Measurements from ENCODE around the gene ANKRD40CL. TPM values are rescaled to one million over a fixed set of nuclear protein-coding genes. Genes with fewer than 3 reads are reported as not detected.
"Not testable (repeated sequence)": the region's sequence is repeated elsewhere in the genome, so short reads cannot be mapped to it uniquely, and the experiment has no call there.

ANKRD40CL gene, protein sequence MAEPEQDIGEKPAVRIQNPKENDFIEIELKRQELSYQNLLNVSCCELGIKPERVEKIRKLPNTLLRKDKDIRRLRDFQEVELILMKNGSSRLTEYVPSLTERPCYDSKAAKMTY
- polyA plus RNA-seq (2013, experiment 1 of 2), result not detected
- not detected for polyA plus RNA-seq (2013, experiment 2 of 2)

DNA sequence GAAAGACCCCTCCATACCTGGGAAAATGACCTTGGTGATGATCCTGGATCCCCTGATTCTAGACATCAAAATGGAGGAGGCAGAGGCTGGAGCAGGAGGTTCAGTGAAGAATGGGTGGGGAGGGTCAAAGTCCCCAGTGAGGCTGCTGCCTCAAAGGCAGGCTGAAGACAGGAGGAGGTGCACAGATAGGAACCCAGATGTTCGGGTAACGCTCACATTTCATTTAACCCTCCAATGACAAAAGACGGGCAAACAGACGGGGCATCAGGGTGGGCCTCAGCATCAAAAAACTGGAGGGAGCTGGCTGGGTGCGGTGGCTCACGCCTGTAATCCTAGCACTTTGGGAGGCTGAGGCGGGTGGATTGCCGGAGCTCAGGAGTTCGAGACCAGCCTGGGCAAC is at the start of gene ANKRD40CL:
Gene ANKRD40CL (minus strand): TSS at position 73 of the 400 bp plus-strand sequence. CDS start 605 bp downstream, outside the sequence.
- peaks cover 5% of the 10 kb centered on the region for H3K4me1 ChIP-seq (ENCODE audit: control insufficient read depth, insufficient read depth, low read length, poor library complexity, severe bottlenecking)
- H3K4me3 ChIP-seq (ENCODE audit: extremely low read depth, insufficient read depth, low read length, poor library complexity, severe bottlenecking), result no peak within 1 kb of the TSS
- no peaks in the 10 kb centered on the region for H3K9me3 ChIP-seq (ENCODE audit: control insufficient read depth, low read length)
- no peaks in the 10 kb centered on the region for H3K36me3 ChIP-seq (ENCODE audit: control insufficient read depth, insufficient read depth, low read length)
- WGBS, 2 experiments (ENCODE audit: insufficient coverage in 2 of 2), result 83 to 95% methylated on average over 6 to 9 of the region's 9 CpGs
- no peak within 1 kb of the TSS for H3K27ac ChIP-seq (ENCODE audit: low read depth, low read length, severe bottlenecking)

GRCh38 chr17:50816271-50816670 is 49.0 kb upstream of the ANKRD40CL start:
- H3K27ac ChIP-seq (ENCODE audit: low read depth, low read length, severe bottlenecking), result no peak overlapping the region
- peaks cover 8% of the 10 kb centered on the region for H3K4me1 ChIP-seq (ENCODE audit: control insufficient read depth, insufficient read depth, low read length, poor library complexity, severe bottlenecking)
- no peaks in the 10 kb centered on the region for H3K9me3 ChIP-seq (ENCODE audit: control insufficient read depth, low read length)
- WGBS, 2 experiments (ENCODE audit: insufficient coverage in 2 of 2), result 88 to 100% methylated on average over 1 to 4 of the region's 5 CpGs
- no peak overlapping the region for H3K4me3 ChIP-seq (ENCODE audit: extremely low read depth, insufficient read depth, low read length, poor library complexity, severe bottlenecking)
- H3K36me3 ChIP-seq (ENCODE audit: control insufficient read depth, insufficient read depth, low read length), result no peaks in the 10 kb centered on the region

DNA sequence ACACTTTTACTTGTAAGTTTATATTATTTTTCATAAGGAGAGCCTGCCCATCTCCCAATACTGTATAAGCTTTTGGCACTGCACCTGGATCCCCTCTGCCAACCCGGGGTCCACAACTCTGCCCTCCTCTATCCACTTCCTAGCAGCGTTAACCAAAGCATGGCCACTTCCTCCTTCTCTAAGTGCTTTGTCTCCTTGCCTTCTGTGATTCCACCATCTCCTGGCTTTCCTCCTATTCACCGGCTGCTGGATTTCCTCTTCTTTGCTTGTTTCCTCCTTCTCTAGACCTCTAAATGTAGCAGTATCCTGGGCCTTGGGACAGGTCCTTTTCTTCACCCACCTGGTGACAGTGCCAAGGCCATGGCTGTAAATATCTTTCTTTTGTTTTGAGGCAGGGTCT is 48.1 kb upstream of the ANKRD40CL start:
- Histone ChIP-seq H3K9me3 (ENCODE audit: control insufficient read depth, low read length) (no peaks in the 10 kb centered on the region), H3K27ac (ENCODE audit: low read depth, low read length, severe bottlenecking) (no peak overlapping the region), H3K4me1 (ENCODE audit: control insufficient read depth, insufficient read depth, low read length, poor library complexity, severe bottlenecking) (peaks cover 8% of the 10 kb centered on the region), H3K4me3 (ENCODE audit: extremely low read depth, insufficient read depth, low read length, poor library complexity, severe bottlenecking) (no peak overlapping the region), H3K36me3 (ENCODE audit: control insufficient read depth, insufficient read depth, low read length) (no peaks in the 10 kb centered on the region)
- 87 to 93% methylated on average over 3 of the region's 3 CpGs for WGBS, 2 experiments (ENCODE audit: insufficient coverage in 2 of 2)

DNA sequence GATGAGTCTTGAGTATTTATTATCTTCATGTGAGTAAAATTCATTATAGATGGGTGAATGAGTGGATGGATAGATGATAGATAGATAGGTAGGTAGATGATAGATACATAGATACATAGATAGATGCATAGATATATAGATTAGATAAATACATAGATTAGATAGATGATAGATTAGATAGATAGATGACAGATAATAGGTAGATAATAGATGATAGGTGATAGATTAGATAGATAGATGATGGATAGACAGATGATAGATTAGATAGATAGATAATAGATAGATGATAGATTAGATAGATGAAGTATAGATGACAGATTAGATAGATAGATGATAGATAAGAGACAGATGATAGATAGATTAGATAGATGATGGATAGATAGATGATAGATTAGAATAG is 46.3 kb upstream of the ANKRD40CL start:
- no peaks in the 10 kb centered on the region for H3K9me3 ChIP-seq (ENCODE audit: control insufficient read depth, low read length)
- H3K27ac ChIP-seq (ENCODE audit: low read depth, low read length, severe bottlenecking), result no peak overlapping the region
- H3K36me3 ChIP-seq (ENCODE audit: control insufficient read depth, insufficient read depth, low read length), result no peaks in the 10 kb centered on the region
- no peak overlapping the region for H3K4me3 ChIP-seq (ENCODE audit: extremely low read depth, insufficient read depth, low read length, poor library complexity, severe bottlenecking)
- peaks cover 8% of the 10 kb centered on the region for H3K4me1 ChIP-seq (ENCODE audit: control insufficient read depth, insufficient read depth, low read length, poor library complexity, severe bottlenecking)

DNA sequence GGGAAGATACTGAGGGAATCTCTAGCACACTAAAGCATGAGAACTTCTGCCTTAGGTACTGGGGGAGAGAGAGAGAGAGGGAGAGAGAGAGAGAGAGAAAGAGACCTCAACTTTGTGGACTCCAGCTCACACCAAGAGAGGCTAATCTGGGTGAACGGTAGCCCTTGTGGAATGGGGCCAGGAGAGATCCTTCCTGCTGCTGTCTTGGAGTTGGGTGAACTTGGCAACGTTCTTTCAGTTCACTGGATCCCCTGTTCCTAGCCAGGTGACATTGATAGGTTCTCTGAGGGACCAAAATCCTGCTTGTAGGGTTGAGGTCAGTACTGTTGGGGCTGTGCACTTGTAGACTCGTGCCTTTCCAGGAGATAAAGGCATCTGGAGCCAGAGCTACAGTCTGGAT is 41.6 kb upstream of the ANKRD40CL start:
- H3K36me3 ChIP-seq (ENCODE audit: control insufficient read depth, insufficient read depth, low read length), result no peaks in the 10 kb centered on the region
- 87 to 96% methylated on average over 2 to 3 of the region's 3 CpGs for WGBS, 2 experiments (ENCODE audit: insufficient coverage in 2 of 2)
- no peaks in the 10 kb centered on the region for H3K4me1 ChIP-seq (ENCODE audit: control insufficient read depth, insufficient read depth, low read length, poor library complexity, severe bottlenecking)
- H3K9me3 ChIP-seq (ENCODE audit: control insufficient read depth, low read length), result no peaks in the 10 kb centered on the region
- H3K4me3 ChIP-seq (ENCODE audit: extremely low read depth, insufficient read depth, low read length, poor library complexity, severe bottlenecking), result no peak overlapping the region
- no peak overlapping the region for H3K27ac ChIP-seq (ENCODE audit: low read depth, low read length, severe bottlenecking)

GRCh38 chr17:50808413-50808812 is 41.1 kb upstream of the ANKRD40CL start:
- Histone ChIP-seq H3K27ac (ENCODE audit: low read depth, low read length, severe bottlenecking) (no peak overlapping the region), H3K4me1 (ENCODE audit: control insufficient read depth, insufficient read depth, low read length, poor library complexity, severe bottlenecking) (no peaks in the 10 kb centered on the region), H3K9me3 (ENCODE audit: control insufficient read depth, low read length) (no peaks in the 10 kb centered on the region), H3K4me3 (ENCODE audit: extremely low read depth, insufficient read depth, low read length, poor library complexity, severe bottlenecking) (no peak overlapping the region), H3K36me3 (ENCODE audit: control insufficient read depth, insufficient read depth, low read length) (no peaks in the 10 kb centered on the region)
- 88 to 98% methylated on average over 6 to 7 of the region's 7 CpGs for WGBS, 2 experiments (ENCODE audit: insufficient coverage in 2 of 2)

DNA sequence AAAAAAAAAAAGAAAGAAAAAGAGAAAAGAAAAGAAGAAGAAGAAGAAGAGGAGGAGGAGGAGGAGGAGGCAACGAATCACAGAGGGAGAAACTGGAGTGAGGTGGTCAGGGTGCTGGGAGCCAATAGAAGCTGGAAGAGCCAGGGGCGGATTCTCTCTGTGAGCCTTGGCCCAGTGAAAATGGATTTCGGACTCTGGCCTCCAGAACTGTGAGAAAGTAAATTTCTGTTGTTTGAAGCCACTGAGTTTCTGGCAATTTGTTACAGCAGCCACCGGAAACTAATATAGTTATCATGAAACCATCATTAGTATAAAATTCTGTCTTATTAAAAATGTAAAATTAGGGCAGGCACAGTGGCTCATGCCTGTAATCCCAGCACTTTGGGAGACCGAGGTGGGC is 40.4 kb upstream of the ANKRD40CL start:
- Histone ChIP-seq H3K4me3 (ENCODE audit: extremely low read depth, insufficient read depth, low read length, poor library complexity, severe bottlenecking) (no peak overlapping the region), H3K36me3 (ENCODE audit: control insufficient read depth, insufficient read depth, low read length) (no peaks in the 10 kb centered on the region), H3K27ac (ENCODE audit: low read depth, low read length, severe bottlenecking) (no peak overlapping the region), H3K4me1 (ENCODE audit: control insufficient read depth, insufficient read depth, low read length, poor library complexity, severe bottlenecking) (no peaks in the 10 kb centered on the region), H3K9me3 (ENCODE audit: control insufficient read depth, low read length) (no peaks in the 10 kb centered on the region)
- WGBS, 2 experiments (ENCODE audit: insufficient coverage in 2 of 2), result 93 to 96% methylated on average over 3 to 4 of the region's 5 CpGs

DNA sequence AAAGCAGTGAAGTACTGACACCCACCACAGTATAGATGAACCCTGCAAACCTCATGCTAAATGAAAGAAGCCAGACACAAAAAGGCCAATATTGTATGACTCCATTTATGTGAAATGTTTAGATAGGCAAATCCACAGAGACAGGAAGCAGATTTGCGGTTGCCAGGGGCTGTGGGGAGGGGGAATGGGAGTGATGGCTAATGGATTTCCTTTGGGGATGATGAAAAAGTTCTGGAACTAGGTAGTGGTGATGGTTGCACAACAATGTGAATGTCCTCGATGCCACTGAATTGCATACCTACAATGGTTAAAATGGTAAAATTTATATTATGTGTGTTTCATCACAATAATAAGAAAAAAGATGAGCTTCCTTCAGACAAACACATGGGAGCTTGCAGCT is 39.7 kb upstream of the ANKRD40CL start:
- H3K4me3 ChIP-seq (ENCODE audit: extremely low read depth, insufficient read depth, low read length, poor library complexity, severe bottlenecking), result no peak overlapping the region
- H3K36me3 ChIP-seq (ENCODE audit: control insufficient read depth, insufficient read depth, low read length), result no peaks in the 10 kb centered on the region
- WGBS, 2 experiments (ENCODE audit: insufficient coverage in 2 of 2), result 78 to 95% methylated on average over 1 of the region's 2 CpGs
- no peaks in the 10 kb centered on the region for H3K9me3 ChIP-seq (ENCODE audit: control insufficient read depth, low read length)
- no peaks in the 10 kb centered on the region for H3K4me1 ChIP-seq (ENCODE audit: control insufficient read depth, insufficient read depth, low read length, poor library complexity, severe bottlenecking)
- no peak overlapping the region for H3K27ac ChIP-seq (ENCODE audit: low read depth, low read length, severe bottlenecking)

DNA sequence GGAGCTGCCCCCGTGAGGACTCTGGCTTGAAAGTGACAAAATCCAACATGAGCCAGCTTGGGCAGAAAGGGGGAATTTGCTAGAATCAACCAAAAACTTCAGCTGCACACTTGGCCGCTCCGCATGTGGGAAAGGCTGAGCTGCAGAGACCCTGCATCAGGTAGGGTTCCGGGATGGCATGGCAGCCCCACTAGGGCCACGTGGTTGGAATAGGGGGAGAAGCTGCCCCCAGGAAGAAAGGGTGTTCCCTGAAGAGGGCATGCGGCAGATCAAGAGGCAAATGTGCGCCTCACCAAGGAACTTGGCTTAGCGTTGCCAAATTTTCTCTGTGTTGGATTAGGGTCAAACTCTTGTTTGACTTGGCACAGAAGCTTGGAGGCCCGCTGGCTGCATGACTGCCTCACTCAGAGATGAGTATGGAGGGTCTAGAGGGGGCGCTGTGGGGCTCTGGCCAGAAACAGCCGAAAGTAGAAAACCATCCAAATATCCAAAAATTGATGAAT is 38.9 kb upstream of the ANKRD40CL start:
- H3K4me3 ChIP-seq (ENCODE audit: extremely low read depth, insufficient read depth, low read length, poor library complexity, severe bottlenecking), result no peak overlapping the region
- no peaks in the 10 kb centered on the region for H3K4me1 ChIP-seq (ENCODE audit: control insufficient read depth, insufficient read depth, low read length, poor library complexity, severe bottlenecking)
- H3K36me3 ChIP-seq (ENCODE audit: control insufficient read depth, insufficient read depth, low read length), result no peaks in the 10 kb centered on the region
- H3K27ac ChIP-seq (ENCODE audit: low read depth, low read length, severe bottlenecking), result no peak overlapping the region
- no peaks in the 10 kb centered on the region for H3K9me3 ChIP-seq (ENCODE audit: control insufficient read depth, low read length)
- WGBS, 2 experiments (ENCODE audit: insufficient coverage in 2 of 2), result 92 to 96% methylated on average over 8 to 9 of the region's 11 CpGs

GRCh38 chr17:50805486-50805885 is 38.2 kb upstream of the ANKRD40CL start:
- 84 to 88% methylated on average over 5 of the region's 6 CpGs for WGBS, 2 experiments (ENCODE audit: insufficient coverage in 2 of 2)
- H3K36me3 ChIP-seq (ENCODE audit: control insufficient read depth, insufficient read depth, low read length), result no peaks in the 10 kb centered on the region
- no peaks in the 10 kb centered on the region for H3K4me1 ChIP-seq (ENCODE audit: control insufficient read depth, insufficient read depth, low read length, poor library complexity, severe bottlenecking)
- no peaks in the 10 kb centered on the region for H3K9me3 ChIP-seq (ENCODE audit: control insufficient read depth, low read length)
- H3K4me3 ChIP-seq (ENCODE audit: extremely low read depth, insufficient read depth, low read length, poor library complexity, severe bottlenecking), result no peak overlapping the region
- H3K27ac ChIP-seq (ENCODE audit: low read depth, low read length, severe bottlenecking), result no peak overlapping the region

DNA sequence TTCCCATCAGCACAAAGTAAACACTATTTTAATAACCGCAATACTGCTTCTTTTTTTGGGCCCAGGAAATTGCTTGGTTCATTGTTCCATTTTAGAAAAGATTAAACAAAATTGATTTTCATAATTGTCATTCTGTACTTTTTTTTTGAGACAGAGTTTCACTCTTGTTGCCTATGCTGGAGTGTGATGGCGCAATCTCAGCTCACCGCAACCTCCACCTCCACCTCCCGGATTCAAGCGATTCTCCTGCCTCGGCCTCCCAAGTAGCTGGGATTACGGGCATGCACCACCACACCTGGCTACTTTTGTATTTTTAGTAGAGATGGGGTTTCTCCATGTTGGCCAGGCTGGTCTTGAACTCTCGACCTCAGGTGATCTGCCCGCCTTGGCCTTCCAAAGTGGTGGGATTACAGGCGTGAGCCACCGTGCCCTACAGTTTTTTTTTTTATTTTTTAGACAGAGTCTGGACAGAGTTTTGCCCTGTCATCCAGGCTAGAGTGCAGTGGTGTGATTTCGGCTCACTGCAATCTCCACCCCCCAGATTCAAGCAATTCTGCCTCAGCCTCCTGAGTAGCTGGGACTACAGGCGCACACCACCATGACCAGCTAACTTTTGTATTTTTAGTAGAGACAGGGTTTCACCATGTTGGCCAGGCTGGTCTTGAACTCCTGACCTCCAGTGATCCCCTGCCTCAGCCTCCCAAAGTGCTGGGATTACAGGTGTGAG is 37.6 kb upstream of the ANKRD40CL start:
- not testable (repeated sequence) for H3K9me3 ChIP-seq (ENCODE audit: control insufficient read depth, low read length); H3K4me3 ChIP-seq (ENCODE audit: extremely low read depth, insufficient read depth, low read length, poor library complexity, severe bottlenecking); H3K4me1 ChIP-seq (ENCODE audit: control insufficient read depth, insufficient read depth, low read length, poor library complexity, severe bottlenecking); H3K27ac ChIP-seq (ENCODE audit: low read depth, low read length, severe bottlenecking); H3K36me3 ChIP-seq (ENCODE audit: control insufficient read depth, insufficient read depth, low read length)
- WGBS, 2 experiments (ENCODE audit: insufficient coverage in 2 of 2), result 80 to 91% methylated on average over 1 to 9 of the region's 13 CpGs
